BLaER1 treated with 17β-estradiol and CSF1 and Interleukin-3, amounts not matched to agents 10 nM and 100 nM (cell line): ENCODE results near the gene GALT.
A peak's percentile ranks its signal among the peaks of the same experiment; 100 is the strongest.
"Not testable (repeated sequence)": the region's sequence is repeated elsewhere in the genome, so short reads cannot be mapped to it uniquely, and the experiment has no call there.

Source experiments
- H3K27ac ChIP-seq, 11 experiments: shearing (Covaris generic); formaldehyde crosslinking; 2 replicates each; pipeline ENCODE4 v1.8.1; 2022
- H3K27me3 ChIP-seq, 11 experiments: shearing (Covaris generic); formaldehyde crosslinking; 2 replicates each; pipeline ENCODE4 v1.8.1; 2022
- H3K36me3 ChIP-seq, 11 experiments: shearing (Covaris generic); formaldehyde crosslinking; 2 replicates each; pipeline ENCODE4 v1.8.1; 2022
- H3K4me1 ChIP-seq, 10 experiments: shearing (Covaris generic); formaldehyde crosslinking; 2 replicates each; pipeline ENCODE4 v1.8.1; 2022
- H3K4me2 ChIP-seq, 11 experiments: shearing (Covaris generic); formaldehyde crosslinking; 2 replicates each; pipeline ENCODE4 v1.8.1; 2022
- H3K4me3 ChIP-seq, 10 experiments: shearing (Covaris generic); formaldehyde crosslinking; 2 replicates each; pipeline ENCODE4 v1.8.1; 2022
- H3K9ac ChIP-seq, 11 experiments: shearing (Covaris generic); formaldehyde crosslinking; 2 replicates each; pipeline ENCODE4 v1.8.1; 2022
- H3K9me3 ChIP-seq, 11 experiments: shearing (Covaris generic); formaldehyde crosslinking; replicated peaks in 1 of 11; 2 replicates each; pipeline ENCODE4 v1.8.1; 2022
- H4K20me1 ChIP-seq, 11 experiments: shearing (Covaris generic); formaldehyde crosslinking; 2 replicates each; pipeline ENCODE4 v1.8.1; 2022
- Cebpa-rat ChIP-seq, 11 experiments: shearing (Covaris generic); IDR thresholded peaks; 2 replicates each; pipeline ENCODE4 v1.8.1; 2022

GALT gene

GRCh38 chr9:34638138-34638445, 8.4 kb upstream of the GALT start:
- peak overlapping the region; percentile 76 to 88 (median 82) for H3K27ac ChIP-seq

GRCh38 chr9:34639322-34639721, 7.2 kb upstream of the GALT start:
- not testable (repeated sequence) for H3K9ac ChIP-seq

More at GRCh38 chr9:34638138-34638445, 8.4 kb upstream of the GALT start:
- H3K27me3 ChIP-seq, result no peaks in the 10 kb centered on the region
- peaks cover 0 to 40% (median 28%) of the 10 kb centered on the region in 11 experiments; a peak in 16 of 22 replicates for H4K20me1 ChIP-seq
- H3K4me1 ChIP-seq, result peaks cover 38 to 53% (median 47%) of the 10 kb centered on the region in 10 experiments
- peak overlapping the region; percentile 79 to 92 (median 85) for H3K9ac ChIP-seq
- H3K4me2 ChIP-seq, result peak overlapping the region; percentile 87 to 99 (median 97)
- H3K36me3 ChIP-seq, result peaks cover 0 to 21% (median 12%) of the 10 kb centered on the region in 11 experiments; a peak in 14 of 22 replicates
- no peak for TF ChIP-seq Cebpa-rat (IDR thresholded peaks at IDR 0.05)
- H3K9me3 ChIP-seq, result no peaks in the 10 kb centered on the region
- peak overlapping the region; percentile 64 to 82 (median 74) for H3K4me3 ChIP-seq

GRCh38 chr9:34642679-34643078, 3.8 kb upstream of the GALT start:
- Histone ChIP-seq H3K27ac (no peak overlapping the region), H3K4me1 (peaks cover 19 to 29% (median 22%) of the 10 kb centered on the region in 10 experiments), H4K20me1 (peaks cover 0 to 8% (median 6%) of the 10 kb centered on the region in 11 experiments; a peak in 11 of 22 replicates), H3K9ac (no peak overlapping the region), H3K27me3 (no peaks in the 10 kb centered on the region), H3K4me3 (no peak overlapping the region), H3K9me3 (no peaks in the 10 kb centered on the region), H3K4me2 (no peak overlapping the region), H3K36me3 (no peaks in the 10 kb centered on the region)
- no peak for TF ChIP-seq Cebpa-rat (IDR thresholded peaks at IDR 0.05)

More at GRCh38 chr9:34639322-34639721, 7.2 kb upstream of the GALT start:
- Histone ChIP-seq H3K4me1 (peaks cover 38 to 48% (median 41%) of the 10 kb centered on the region in 10 experiments), H4K20me1 (peaks cover 0 to 28% (median 17%) of the 10 kb centered on the region in 11 experiments; a peak in 16 of 22 replicates), H3K36me3 (peaks cover 0 to 16% (median 12%) of the 10 kb centered on the region in 11 experiments; a peak in 13 of 22 replicates)
- not testable (repeated sequence) for H3K4me3 ChIP-seq, H3K4me2 ChIP-seq, H3K9me3 ChIP-seq, H3K27me3 ChIP-seq, H3K27ac ChIP-seq

- no peak overlapping the region for H3K4me2 ChIP-seq
- H3K9me3 ChIP-seq, result no peaks in the 10 kb centered on the region
- H3K27ac ChIP-seq, result no peak overlapping the region
- H3K36me3 ChIP-seq, result peaks cover 16 to 21% (median 19%) of the 10 kb centered on the region in 11 experiments
- no peak for TF ChIP-seq Cebpa-rat (IDR thresholded peaks at IDR 0.05)
- H3K27me3 ChIP-seq, result no peaks in the 10 kb centered on the region
- no peak overlapping the region for H3K9ac ChIP-seq
- H4K20me1 ChIP-seq, result peaks cover 0 to 17% (median 11%) of the 10 kb centered on the region in 11 experiments; a peak in 11 of 22 replicates
- peaks cover 20 to 38% (median 29%) of the 10 kb centered on the region in 10 experiments for H3K4me1 ChIP-seq
- no peak overlapping the region for H3K4me3 ChIP-seq
Observed at GRCh38 chr9:34644766-34645314, 1.6 kb upstream of the GALT start.

- Histone ChIP-seq H3K9ac (peak overlapping the region; percentile 80 to 86 (median 84)), H3K36me3 (peaks cover 29 to 40% (median 34%) of the 10 kb centered on the region in 11 experiments), H3K9me3 (no peaks in the 10 kb centered on the region), H3K27me3 (no peaks in the 10 kb centered on the region), H3K27ac (peak overlapping the region; percentile 40 to 83 (median 77); a peak in 21 of 22 replicates), H3K4me1 (peaks cover 23 to 34% (median 27%) of the 10 kb centered on the region in 10 experiments), H3K4me3 (peak overlapping the region; percentile 68 to 83 (median 78)), H3K4me2 (peak overlapping the region; percentile 91 to 100 (median 98)), H4K20me1 (peaks cover 0 to 17% (median 11%) of the 10 kb centered on the region in 11 experiments; a peak in 11 of 22 replicates)
- TF ChIP-seq Cebpa-rat (IDR thresholded peaks at IDR 0.05), result no peak
Observed at GRCh38 chr9:34647084-34647403, 569 bp downstream of the GALT start.

GRCh38 chr9:34647651-34648050, 1.2 kb downstream of the GALT start:
- Histone ChIP-seq H3K36me3 (peaks cover 29 to 40% (median 34%) of the 10 kb centered on the region in 11 experiments), H3K27me3 (no peaks in the 10 kb centered on the region), H3K4me2 (peak overlapping the region; percentile 91 to 100 (median 98)), H3K4me1 (peaks cover 26 to 40% (median 29%) of the 10 kb centered on the region in 10 experiments), H3K4me3 (peak overlapping the region; percentile 68 to 83 (median 78)), H3K9me3 (no peaks in the 10 kb centered on the region), H3K27ac (peak overlapping the region in 8 of 11 experiments; percentile 74 to 83 (median 80); a peak in 10 of 22 replicates), H4K20me1 (peaks cover 0 to 17% (median 11%) of the 10 kb centered on the region in 11 experiments; a peak in 11 of 22 replicates), H3K9ac (peak overlapping the region; percentile 80 to 86 (median 84); a peak in 21 of 22 replicates)
- no peak for TF ChIP-seq Cebpa-rat (IDR thresholded peaks at IDR 0.05)

- peaks cover 35 to 49% (median 39%) of the 10 kb centered on the region in 10 experiments for H3K4me1 ChIP-seq
- peaks cover 0 to 17% (median 11%) of the 10 kb centered on the region in 11 experiments; a peak in 11 of 22 replicates for H4K20me1 ChIP-seq
- no peak overlapping the region for H3K9ac ChIP-seq
- H3K4me3 ChIP-seq, result 0 out of 20 replicates have a peak overlapping the region, but pooled peaks of 1 of the 10 experiments have one; percentile 82
- H3K4me2 ChIP-seq, result peak overlapping the region in 10 of 11 experiments; percentile 91 to 100 (median 98); a peak in 12 of 22 replicates
- no peak for TF ChIP-seq Cebpa-rat (IDR thresholded peaks at IDR 0.05)
- H3K27me3 ChIP-seq, result no peaks in the 10 kb centered on the region
- no peak overlapping the region for H3K27ac ChIP-seq
- H3K36me3 ChIP-seq, result peaks cover 29 to 40% (median 34%) of the 10 kb centered on the region in 11 experiments
- H3K9me3 ChIP-seq, result no peaks in the 10 kb centered on the region
Observed at GRCh38 chr9:34648673-34649072, 2.2 kb downstream of the GALT start.

GRCh38 chr9:34650816-34651215, 4.3 kb downstream of the GALT start:
- peaks cover 29 to 40% (median 34%) of the 10 kb centered on the region in 11 experiments for H3K36me3 ChIP-seq
- H3K4me2 ChIP-seq, result no peak overlapping the region
- H3K4me3 ChIP-seq, result no peak overlapping the region
- no peak overlapping the region for H3K27ac ChIP-seq
- H3K9ac ChIP-seq, result no peak overlapping the region
- TF ChIP-seq Cebpa-rat (IDR thresholded peaks at IDR 0.05), result no peak
- peaks cover 34 to 49% (median 39%) of the 10 kb centered on the region in 10 experiments for H3K4me1 ChIP-seq
- H3K9me3 ChIP-seq, result no peaks in the 10 kb centered on the region
- H4K20me1 ChIP-seq, result peaks cover 0 to 17% (median 11%) of the 10 kb centered on the region in 11 experiments; a peak in 11 of 22 replicates
- no peaks in the 10 kb centered on the region for H3K27me3 ChIP-seq

- Histone ChIP-seq H3K9me3 (no peaks in the 10 kb centered on the region), H3K4me3 (no peak overlapping the region), H3K27ac (no peak overlapping the region), H3K9ac (no peak overlapping the region), H3K27me3 (no peaks in the 10 kb centered on the region), H4K20me1 (peaks cover 0 to 17% (median 11%) of the 10 kb centered on the region in 11 experiments; a peak in 11 of 22 replicates), H3K4me1 (peaks cover 29 to 45% (median 34%) of the 10 kb centered on the region in 10 experiments), H3K4me2 (no peak overlapping the region), H3K36me3 (peaks cover 29 to 40% (median 34%) of the 10 kb centered on the region in 11 experiments)
- TF ChIP-seq Cebpa-rat (IDR thresholded peaks at IDR 0.05), result no peak
Observed at GRCh38 chr9:34651321-34651720, 4.8 kb downstream of the GALT start.
